Right lung (tissue), 5 donors: ENCODE data around the gene B4GALT1. TPM values are rescaled to one million over a fixed set of nuclear protein-coding genes. Genes with fewer than 3 reads are reported as not detected.
A peak's percentile ranks its signal among the peaks of the same experiment; 100 is the strongest.
"Not testable (repeated sequence)": the region's sequence is repeated elsewhere in the genome, so short reads cannot be mapped to it uniquely, and the experiment has no call there.

ENCODE experiments used
- DNase-seq, 2 donors: peaks; one replicate each; pipeline ENCODE4 v3.0.0-alpha.2; 2013
- polyA plus RNA-seq, 5 donors: library from polyadenylated mRNA; unstranded; fragments of 120-200 nt; gene quantifications; one replicate each; pipeline versions ENCODE4 v1.2.1 to v1.2.3, GENCODE V29; 2013; ENCODE audit warnings: inconsistent platforms in 1 of 5, low replicate concordance in 1 of 5; ENCODE audit not compliant: insufficient read length in 5 of 5, insufficient read depth in 1 of 5

Gene B4GALT1
- polyA plus RNA-seq, 5 donors: 63.7 to 81.6 (median 67.9) TPM

DNA sequence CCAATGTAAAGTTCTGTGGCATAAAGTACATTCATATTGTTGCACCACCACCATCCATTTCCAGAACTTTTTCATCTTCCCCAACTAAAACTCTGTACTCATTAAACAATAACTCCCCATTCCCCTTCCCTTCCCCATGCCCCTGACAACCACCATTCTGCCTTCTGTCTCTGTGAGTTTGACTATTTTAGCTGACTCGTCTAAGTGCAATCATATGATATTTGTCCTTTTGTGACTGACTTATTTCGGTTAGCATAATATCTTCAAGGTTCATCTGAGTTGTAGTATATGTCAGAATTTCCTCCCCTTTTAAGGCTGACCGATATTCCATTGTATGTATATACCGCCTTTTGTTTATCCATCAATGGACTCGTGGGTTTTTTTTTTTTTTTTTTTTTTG is 61.6 kb downstream of the B4GALT1 start:
- DNase-seq: no peak

GRCh38 chr9:33104401-33104800 is 62.7 kb downstream of the B4GALT1 start:
- no peak for DNase-seq

GRCh38 chr9:33103501-33104281 is 63.4 kb downstream of the B4GALT1 start:
- no peak for DNase-seq

DNA sequence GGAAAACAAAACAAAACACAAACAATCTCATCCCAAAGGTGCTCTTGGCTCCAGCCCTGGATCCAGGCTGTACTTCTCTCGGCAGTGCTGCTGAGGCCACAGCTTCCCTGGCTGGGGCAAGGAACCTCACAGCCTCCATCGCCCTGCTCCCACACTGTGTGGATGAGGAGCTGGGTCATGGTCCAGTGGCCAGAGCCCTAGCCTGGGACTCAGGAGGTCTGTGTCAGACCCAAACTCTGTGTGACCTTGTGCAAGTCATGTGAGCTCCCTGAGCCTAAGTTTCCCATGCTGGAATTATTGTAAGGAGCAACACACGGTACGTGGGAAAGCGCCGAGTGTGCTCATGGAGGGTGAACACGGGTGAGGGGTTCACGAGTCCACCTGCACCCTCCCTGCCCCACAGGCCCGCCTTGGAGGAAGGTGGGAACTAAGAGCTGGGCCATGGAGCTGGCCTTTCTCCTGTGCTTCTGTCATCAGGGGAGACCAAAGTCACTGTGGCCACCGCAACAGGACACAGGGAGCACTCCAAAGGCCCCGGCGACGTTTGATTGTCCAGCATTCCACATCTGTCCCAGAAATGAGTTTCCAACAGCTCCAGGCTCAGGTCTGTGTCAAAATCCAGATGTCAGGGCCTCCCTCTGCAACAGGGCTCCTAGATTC is 64.5 kb downstream of the B4GALT1 start:
- no peak for DNase-seq

DNA sequence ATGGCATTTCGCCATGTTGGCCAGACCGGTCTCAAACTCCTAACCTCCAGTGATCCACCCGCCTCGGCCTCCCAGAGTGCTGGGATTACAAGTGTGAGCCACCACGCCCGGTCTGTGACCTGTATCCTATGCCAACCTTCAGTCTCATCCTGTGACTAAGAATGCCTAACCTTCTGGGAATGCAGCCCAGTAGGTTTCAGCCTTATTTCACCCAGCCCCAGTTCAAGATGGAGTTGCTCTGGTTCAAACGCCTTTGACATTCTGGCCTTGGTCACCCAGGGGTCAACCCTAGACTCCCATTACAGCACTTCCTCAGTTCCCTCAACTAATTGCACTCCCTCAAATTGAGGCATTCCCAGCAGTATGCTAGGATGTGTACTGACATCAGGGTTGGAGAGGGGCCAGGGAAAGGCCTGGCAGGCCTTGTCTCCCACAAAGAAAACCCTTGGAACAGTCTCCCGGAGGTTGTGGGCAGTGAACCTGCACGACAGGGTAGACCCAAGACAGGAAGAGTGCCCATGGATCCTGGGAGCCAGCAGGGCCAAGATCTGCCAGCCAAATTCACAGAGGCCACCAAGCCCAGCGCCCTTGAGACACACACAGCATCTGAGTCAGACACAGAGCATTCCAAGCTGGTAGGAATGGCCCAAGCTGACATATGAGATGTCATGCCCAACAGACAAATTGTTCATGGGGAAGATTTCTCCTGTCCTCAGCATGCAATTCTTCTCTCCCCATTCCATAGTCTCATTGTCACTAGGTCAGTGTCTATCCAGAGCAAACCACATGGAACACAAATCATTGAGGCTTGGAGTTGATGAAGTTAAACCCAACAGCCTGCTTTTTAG is 65.8 kb downstream of the B4GALT1 start:
- DNase-seq: no peak

DNA sequence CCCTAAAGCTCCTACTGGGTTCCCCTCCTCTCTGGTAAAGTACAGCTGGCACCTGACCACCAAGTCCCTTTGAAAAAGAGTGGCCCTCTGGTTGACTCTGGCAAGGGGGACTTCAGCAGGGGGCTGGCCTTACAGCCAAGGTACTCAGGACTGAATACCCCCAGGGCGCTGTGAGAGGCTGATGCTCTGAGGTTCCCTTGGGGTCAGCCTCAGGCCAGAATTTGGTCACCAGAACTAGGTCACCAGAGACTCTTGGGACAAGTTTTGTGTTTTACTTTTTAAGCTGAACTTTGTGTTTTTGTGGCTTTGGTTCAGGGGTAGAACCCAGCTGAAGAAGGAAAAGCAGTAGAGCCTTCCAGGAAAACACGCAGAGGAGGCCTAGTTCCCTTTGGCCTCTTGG is 67.4 kb downstream of the B4GALT1 start:
- no peak for DNase-seq

GRCh38 chr9:33097192-33097591 is 69.9 kb downstream of the B4GALT1 start:
- DNase-seq: no peak

- no peak for DNase-seq
Measured at GRCh38 chr9:33092634-33093033, 74.5 kb downstream of the B4GALT1 start.

- not testable (repeated sequence) for DNase-seq
Measured at GRCh38 chr9:33085672-33086071, 81.5 kb downstream of the B4GALT1 start.

- no peak for DNase-seq
Measured at GRCh38 chr9:33082538-33083326, 84.4 kb downstream of the B4GALT1 start.

GRCh38 chr9:33082128-33082527 is 85.0 kb downstream of the B4GALT1 start:
- no peak for DNase-seq

DNA sequence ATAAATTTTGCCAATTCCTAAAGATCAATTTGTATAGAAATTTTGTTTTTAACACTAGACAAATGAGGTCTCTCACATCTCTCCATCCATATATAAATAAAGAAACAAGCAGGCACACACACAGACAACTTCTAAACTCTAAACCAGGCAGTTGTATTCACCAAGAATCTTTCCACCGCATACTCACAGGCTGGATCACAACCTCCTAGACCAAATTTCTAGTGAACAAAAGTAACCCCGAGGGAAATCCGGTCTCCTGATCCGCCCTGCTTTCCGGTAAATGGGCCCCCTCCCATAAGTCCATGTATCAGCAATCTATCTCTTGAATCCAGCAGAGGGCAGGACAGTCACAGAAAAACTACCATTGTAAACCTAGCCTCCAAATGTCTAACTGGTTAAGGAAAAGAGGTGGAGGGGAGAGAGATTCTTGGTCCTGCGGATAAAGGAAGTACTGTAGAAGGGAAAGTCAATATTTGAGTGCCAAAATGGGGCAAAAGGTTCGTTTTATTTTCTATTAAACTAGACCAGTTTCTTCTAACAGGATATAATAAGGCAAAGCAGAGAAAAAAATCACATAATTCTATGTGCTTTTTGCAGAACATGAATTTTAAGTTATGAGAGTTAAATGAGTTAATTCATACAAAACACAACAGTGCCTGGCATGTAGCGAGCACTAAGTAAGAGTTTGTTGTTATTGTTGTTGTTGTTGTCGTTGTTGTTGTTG is 85.8 kb downstream of the B4GALT1 start:
- peak; percentile 73 to 81 for DNase-seq

- DNase-seq: no peak
Measured at GRCh38 chr9:33080534-33080933, 86.6 kb downstream of the B4GALT1 start.

- DNase-seq: peak; percentile 95 to 97
Measured at GRCh38 chr9:33076046-33077004, 90.8 kb downstream of the B4GALT1 start, which contains the start of gene SMU1. SMU1 (minus strand) TSS chr9:33076674; CDS start chr9:33076608, 66 bp downstream.

- DNase-seq: no peak
Measured at GRCh38 chr9:33068991-33069390, 98.1 kb downstream of the B4GALT1 start.

DNA sequence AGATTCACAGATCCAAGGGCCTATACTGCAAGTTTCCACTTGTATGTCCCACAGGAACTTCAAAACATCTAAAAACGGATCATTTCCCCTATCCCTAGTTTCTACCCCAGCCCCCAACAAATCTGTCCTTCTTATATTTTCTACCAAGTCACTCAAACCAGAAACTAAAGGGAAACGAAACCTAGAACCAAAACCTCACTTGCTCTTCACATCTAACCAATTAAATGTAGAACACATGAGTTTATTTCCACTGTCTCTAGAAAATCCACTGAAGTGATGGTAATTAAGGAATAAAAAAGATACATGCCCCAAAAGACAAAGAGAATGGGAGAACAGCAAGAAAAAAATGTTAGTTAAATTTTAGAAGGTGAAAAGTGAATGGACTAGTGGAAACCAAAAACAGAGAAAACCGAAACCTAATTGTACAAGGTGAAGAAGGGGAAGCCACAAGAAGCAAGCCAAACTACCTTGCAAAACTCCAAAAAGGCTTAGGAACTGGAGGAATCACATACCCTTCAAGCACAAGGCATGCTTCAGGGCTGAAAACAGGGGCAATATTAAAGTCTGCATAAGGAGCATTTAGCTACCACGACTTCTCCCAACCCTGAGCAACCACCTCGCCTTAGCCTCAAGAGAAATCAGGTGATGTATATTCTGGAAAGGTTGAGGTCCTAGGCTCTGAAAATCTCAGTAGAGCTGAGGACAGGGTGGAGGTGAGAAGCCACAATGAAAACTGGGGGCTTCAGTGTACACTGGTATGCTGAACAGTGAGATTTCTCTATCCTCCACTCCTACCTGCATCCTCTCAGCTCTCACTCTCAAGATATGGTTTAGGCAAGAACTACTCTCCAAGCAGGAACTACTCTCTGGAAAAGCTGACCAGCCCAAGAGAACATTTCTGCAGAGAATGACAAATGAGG is 101.7 kb downstream of the B4GALT1 start:
- DNase-seq: no peak
